Loucy (cell line): ENCODE measurements around the gene ASXL1.

ENCODE experiments used
- H2AFZ ChIP-seq: fragments of 200-600 bp; sonication (generic); 2 replicates; pipeline ENCODE4 v1.6.0; 2016; ENCODE audit warnings: antibody characterized with exemption, mild to moderate bottlenecking, low read length, moderate library complexity
- H3F3A ChIP-seq: fragments of 200-600 bp; 2 replicates; pipeline ENCODE4 v1.6.0; 2016; ENCODE audit warnings: antibody characterized with exemption, low read depth, mild to moderate bottlenecking
- H3K27me3 ChIP-seq: fragments of 200-600 bp; sonication (generic); 2 replicates; pipeline ENCODE4 v1.6.1; 2014; ENCODE audit warnings: low read length, mild to moderate bottlenecking; ENCODE audit not compliant: insufficient read depth, poor library complexity, severe bottlenecking
- H3K36me3 ChIP-seq: fragments of 200-600 bp; sonication (generic); 2 replicates; pipeline ENCODE4 v1.6.1; 2016; ENCODE audit warnings: low read length; ENCODE audit not compliant: insufficient read depth
- H3K4me1 ChIP-seq: fragments of 200-600 bp; sonication (generic); 2 replicates; pipeline ENCODE4 v1.5.1; 2014; ENCODE audit warnings: low read length, mild to moderate bottlenecking; ENCODE audit not compliant: insufficient read depth, poor library complexity, severe bottlenecking
- H3K4me2 ChIP-seq: fragments of 200-600 bp; sonication (generic); 2 replicates; pipeline ENCODE4 v1.6.0; 2014; ENCODE audit warnings: antibody characterized with exemption, low read length, low read depth, mild to moderate bottlenecking; ENCODE audit not compliant: poor library complexity, severe bottlenecking
- H3K4me3 ChIP-seq: fragments of 200-600 bp; sonication (generic); 2 replicates; pipeline ENCODE4 v1.5.1; 2014; ENCODE audit warnings: low read length, mild to moderate bottlenecking, mixed read lengths; ENCODE audit not compliant: poor library complexity, severe bottlenecking
- H3K79me2 ChIP-seq: fragments of 200-600 bp; sonication (generic); 2 replicates; pipeline ENCODE4 v1.6.1; 2014; ENCODE audit warnings: low read length; ENCODE audit not compliant: insufficient read depth
- H3K9ac ChIP-seq: fragments of 200-600 bp; sonication (generic); 2 replicates; pipeline ENCODE4 v1.6.0; 2014; ENCODE audit warnings: mild to moderate bottlenecking, low read depth, low read length, moderate library complexity; ENCODE audit not compliant: poor library complexity, severe bottlenecking
- H3K9me2 ChIP-seq: fragments of 200-600 bp; sonication (generic); replicated peaks from 2 replicates; pipeline ENCODE4 v1.6.1; 2016; ENCODE audit warnings: low read depth, low read length, mixed read lengths
- H3K9me3 ChIP-seq: fragments of 200-600 bp; sonication (generic); 2 replicates; pipeline ENCODE4 v1.6.1; 2014; ENCODE audit warnings: mild to moderate bottlenecking, antibody characterized with exemption, low read length, low read depth; ENCODE audit not compliant: insufficient read depth
- H4K20me1 ChIP-seq: fragments of 200-600 bp; sonication (generic); 2 replicates; pipeline ENCODE4 v1.6.0; 2014; ENCODE audit warnings: antibody characterized with exemption, low read length, mild to moderate bottlenecking; ENCODE audit not compliant: insufficient read depth, poor library complexity, severe bottlenecking
- EZH2phosphoT487 ChIP-seq: fragments of 200-600 bp; IDR thresholded peaks from 2 replicates; pipeline ENCODE4 v1.6.1; 2018; ENCODE audit warnings: antibody characterized with exemption, mild to moderate bottlenecking, moderate library complexity, borderline replicate concordance
- TF ChIP-seq, protein P1 (sequence below): fragments of 200-600 bp; sonication (generic); conservative IDR thresholded peaks from 2 replicates; pipeline ENCODE4 v1.5.1; 2014; ENCODE audit warnings: mild to moderate bottlenecking, antibody characterized with exemption, low read length

Gene ASXL1

GRCh38 chr20:32365564-32365963 lies 7.4 kb downstream of the ASXL1 start:
- Histone ChIP-seq H3K79me2 (peaks cover 99% of the 10 kb centered on the region), H3K27me3 (no peaks in the 10 kb centered on the region), H3F3A (no peaks in the 10 kb centered on the region), H3K36me3 (peaks cover 37% of the 10 kb centered on the region), H3K4me3 (peak overlapping the region; percentile 17), H3K9me3 (no peaks in the 10 kb centered on the region), H2AFZ (no peak overlapping the region), H3K4me1 (peaks cover 40% of the 10 kb centered on the region), H4K20me1 (peaks cover 87% of the 10 kb centered on the region), H3K9me2 (no peaks in the 10 kb centered on the region), H3K4me2 (peak overlapping the region; percentile 87), H3K9ac (no peak overlapping the region)
- TF ChIP-seq, protein P1, sequence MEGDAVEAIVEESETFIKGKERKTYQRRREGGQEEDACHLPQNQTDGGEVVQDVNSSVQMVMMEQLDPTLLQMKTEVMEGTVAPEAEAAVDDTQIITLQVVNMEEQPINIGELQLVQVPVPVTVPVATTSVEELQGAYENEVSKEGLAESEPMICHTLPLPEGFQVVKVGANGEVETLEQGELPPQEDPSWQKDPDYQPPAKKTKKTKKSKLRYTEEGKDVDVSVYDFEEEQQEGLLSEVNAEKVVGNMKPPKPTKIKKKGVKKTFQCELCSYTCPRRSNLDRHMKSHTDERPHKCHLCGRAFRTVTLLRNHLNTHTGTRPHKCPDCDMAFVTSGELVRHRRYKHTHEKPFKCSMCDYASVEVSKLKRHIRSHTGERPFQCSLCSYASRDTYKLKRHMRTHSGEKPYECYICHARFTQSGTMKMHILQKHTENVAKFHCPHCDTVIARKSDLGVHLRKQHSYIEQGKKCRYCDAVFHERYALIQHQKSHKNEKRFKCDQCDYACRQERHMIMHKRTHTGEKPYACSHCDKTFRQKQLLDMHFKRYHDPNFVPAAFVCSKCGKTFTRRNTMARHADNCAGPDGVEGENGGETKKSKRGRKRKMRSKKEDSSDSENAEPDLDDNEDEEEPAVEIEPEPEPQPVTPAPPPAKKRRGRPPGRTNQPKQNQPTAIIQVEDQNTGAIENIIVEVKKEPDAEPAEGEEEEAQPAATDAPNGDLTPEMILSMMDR: no peak
- TF ChIP-seq EZH2phosphoT487: no peak

DNA sequence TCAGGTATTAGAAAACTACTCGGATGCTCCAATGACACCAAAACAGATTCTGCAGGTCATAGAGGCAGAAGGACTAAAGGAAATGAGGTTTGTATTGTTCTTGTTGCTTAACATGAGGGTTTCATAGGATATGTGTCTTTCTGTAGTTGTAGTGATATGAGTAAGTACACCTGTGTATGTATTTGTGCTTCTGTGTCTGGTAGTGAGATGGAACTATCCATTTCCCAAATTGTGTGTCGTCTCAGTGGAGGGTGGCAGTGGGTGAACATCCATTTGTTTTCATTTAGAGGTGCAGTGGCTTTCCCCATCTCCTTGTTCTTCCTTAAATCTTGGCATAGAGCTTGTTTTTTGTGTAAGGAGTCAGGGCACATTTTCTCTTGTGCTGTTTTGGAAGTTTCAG lies 8.2 kb downstream of the ASXL1 start:
- Histone ChIP-seq H2AFZ (no peak overlapping the region), H3K4me3 (no peak overlapping the region), H3K36me3 (peaks cover 44% of the 10 kb centered on the region), H3K27me3 (no peaks in the 10 kb centered on the region), H3K9me2 (no peaks in the 10 kb centered on the region), H3K9me3 (no peaks in the 10 kb centered on the region), H3K4me1 (peaks cover 34% of the 10 kb centered on the region), H3K79me2 (peaks cover 98% of the 10 kb centered on the region), H4K20me1 (peaks cover 86% of the 10 kb centered on the region), H3K4me2 (peak overlapping the region; percentile 87), H3F3A (no peaks in the 10 kb centered on the region), H3K9ac (no peak overlapping the region)
- TF ChIP-seq, protein P1: no peak
- TF ChIP-seq EZH2phosphoT487: no peak

DNA sequence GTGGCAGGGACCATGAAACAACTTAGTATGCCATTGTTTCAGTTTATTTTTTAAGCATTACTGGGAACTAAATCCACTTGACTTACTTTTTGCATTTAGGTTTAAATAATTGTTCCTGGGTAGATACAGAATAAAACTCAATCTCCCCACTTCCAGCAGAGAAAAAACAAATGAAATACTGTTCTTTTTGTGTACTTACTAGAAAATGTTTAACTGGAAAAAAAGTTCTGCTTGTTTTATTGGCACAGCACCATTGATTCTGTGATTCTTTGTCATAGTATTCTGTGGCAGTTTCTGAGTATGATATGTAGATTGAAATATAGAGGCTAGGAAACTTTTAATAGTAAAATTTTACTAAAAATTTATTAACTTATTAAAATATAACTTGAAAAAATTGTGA lies 10.2 kb downstream of the ASXL1 start:
- H3K27me3 ChIP-seq: no peaks in the 10 kb centered on the region
- peaks cover 26% of the 10 kb centered on the region for H3K4me1 ChIP-seq
- peaks cover 61% of the 10 kb centered on the region for H3K36me3 ChIP-seq
- H4K20me1 ChIP-seq: peaks cover 73% of the 10 kb centered on the region
- H3K4me2 ChIP-seq: peak overlapping the region; percentile 17
- no peaks in the 10 kb centered on the region for H3F3A ChIP-seq
- H3K4me3 ChIP-seq: no peak overlapping the region
- H3K9me2 ChIP-seq: no peaks in the 10 kb centered on the region
- H2AFZ ChIP-seq: no peak overlapping the region
- no peak overlapping the region for H3K9ac ChIP-seq
- TF ChIP-seq EZH2phosphoT487: no peak
- TF ChIP-seq, protein P1: no peak
- H3K9me3 ChIP-seq: no peaks in the 10 kb centered on the region
- peaks cover 92% of the 10 kb centered on the region for H3K79me2 ChIP-seq
